ENCODE results near the gene C3AR1.

DNA sequence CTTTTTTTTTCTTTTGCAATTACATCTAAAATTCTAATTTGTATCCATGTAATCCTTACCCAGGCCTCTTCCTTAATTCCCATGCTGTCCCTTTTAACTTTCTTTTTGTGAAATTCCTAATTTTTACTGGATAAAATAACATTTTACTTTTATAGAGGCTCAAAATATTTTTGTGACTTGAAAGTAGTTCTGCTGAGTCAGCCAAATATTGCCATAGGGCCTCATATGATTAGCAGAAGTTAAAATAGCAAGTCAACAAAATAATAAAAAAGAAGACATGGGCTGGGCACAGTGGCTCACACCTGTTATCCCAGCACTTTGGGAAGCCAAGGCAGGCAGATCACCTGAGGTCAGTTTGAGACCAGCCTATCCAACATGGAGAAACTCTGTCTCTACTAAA, 2.0 kb downstream of the C3AR1 start:
- TF ChIP-seq POLR2AphosphoS5 (IDR thresholded peaks at IDR 0.05; ENCODE audit: low read depth, low read length) (no peak), SIN3A (IDR thresholded peaks at IDR 0.05; ENCODE audit: borderline replicate concordance, insufficient read depth, low read length) (no peak)
